SKM-1 (cell line): Measurements from ENCODE around the gene PLA2G4C.

Experiments
- DNase-seq: peaks from one replicate; lab custom pipeline; 2025; ENCODE audit not compliant: unreplicated experiment; lab: John Stamatoyannopoulos, UW

PLA2G4C gene

DNA sequence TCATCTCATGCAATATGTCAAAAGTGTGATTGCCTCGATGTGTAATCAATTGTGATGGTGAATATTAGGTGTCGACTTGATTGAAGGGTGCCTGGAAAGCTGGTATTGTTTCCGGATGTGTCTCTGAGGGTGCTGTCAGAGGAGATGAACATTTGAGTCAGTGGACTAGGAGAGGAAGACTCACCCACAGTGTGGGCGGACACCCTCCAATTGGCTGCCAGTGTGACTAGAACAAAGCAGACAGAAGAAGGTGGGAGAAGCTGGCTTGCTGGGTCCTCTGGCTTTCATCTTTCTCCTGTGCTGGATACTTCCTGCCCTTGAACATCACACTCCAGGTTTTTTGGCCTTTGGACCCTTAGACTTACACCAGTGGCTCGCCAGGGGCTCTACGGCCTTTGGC is 51.3 kb downstream of the PLA2G4C start:
- no peak for DNase-seq

DNA sequence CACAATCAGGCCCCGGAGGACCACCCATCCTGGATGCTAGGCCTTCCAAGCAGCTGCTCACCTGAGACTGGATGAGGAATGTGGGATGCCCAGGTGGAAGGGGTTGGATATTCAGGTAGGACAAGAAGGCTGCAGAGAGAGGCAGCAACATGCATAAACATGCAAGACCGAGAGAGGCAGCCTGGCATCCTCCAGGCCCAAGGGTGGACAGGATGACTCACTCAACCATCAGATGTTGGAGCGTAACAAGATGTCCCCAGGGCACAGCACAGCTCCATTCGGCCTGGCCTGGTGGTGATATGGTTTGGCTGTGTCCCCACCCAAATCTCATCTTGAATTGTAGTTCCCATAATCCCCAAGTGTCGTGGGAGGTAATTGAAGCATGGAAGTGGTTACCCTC is 56.8 kb downstream of the PLA2G4C start:
- no peak for DNase-seq

DNA sequence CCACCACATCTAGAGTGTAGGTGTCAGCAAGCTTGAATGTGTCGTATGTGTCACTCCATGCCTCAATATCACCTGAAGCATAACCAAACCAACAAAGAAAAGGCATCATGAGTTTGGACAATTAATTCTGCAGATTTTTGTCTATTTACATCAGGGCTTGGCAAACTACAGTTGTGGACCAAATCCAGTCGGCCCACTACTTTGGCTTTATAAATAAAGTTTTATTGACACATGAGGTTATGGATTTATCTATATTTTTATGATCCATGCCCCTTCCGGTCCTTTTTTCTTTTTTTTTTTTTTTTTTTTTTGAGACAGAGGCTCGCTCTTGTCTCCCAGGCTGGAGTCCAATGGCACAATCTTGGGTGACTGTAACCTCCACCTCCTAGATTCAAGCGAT is 57.5 kb downstream of the PLA2G4C start:
- DNase-seq, result no peak

DNA sequence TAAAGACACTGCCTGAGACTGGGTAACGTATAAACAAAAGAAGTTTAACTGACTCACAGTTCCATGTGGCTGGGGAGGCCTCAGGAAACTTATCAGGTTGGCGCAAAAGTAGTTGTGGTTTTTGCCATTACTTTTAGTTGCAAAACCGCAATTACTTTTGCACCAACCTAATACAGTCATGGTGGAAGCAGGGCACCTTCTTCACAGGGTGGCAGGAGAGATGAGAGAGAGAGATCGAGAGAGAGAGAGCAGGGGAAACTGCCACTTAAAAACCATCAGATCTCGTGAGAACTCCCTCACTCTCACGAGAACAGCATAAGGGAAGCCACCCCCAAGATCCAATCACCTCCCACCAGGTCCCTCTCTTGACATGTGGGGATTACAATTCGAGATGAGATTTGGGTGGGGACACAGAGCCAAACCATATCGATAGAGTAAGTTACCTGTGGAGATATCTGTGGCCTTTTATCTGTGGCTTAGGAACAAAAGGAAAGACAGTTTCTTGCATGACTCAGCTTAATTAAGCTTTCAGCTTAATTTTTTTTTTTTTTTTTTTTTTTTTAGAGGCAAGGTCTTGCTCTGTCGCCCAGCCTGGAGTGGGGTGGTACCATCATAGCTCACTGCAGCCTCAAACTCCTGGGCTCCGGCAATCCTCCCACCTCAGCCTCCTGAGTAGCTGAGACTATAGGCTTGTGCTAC is 59.1 kb downstream of the PLA2G4C start:
- no peak for DNase-seq

DNA sequence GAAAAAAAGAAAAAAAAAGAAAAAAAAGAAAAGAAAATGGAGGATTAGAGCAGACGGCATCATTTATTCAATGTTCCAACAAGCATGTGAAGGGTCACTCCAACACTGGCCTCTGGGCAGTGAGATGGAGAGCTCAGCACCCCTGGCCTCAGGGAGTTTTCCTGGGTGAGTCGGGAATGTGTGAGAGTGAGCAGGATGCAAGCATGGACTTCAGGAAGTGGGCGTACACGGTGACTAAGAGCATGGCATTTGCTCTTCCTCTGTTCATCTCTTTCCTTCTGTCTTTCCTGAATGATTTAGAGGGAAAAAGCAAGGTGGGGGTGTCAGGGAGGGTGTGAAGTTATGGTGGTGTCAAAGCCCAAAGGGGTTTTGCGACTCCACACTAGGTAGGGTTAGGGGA is 66.1 kb downstream of the PLA2G4C start:
- DNase-seq, result no peak

DNA sequence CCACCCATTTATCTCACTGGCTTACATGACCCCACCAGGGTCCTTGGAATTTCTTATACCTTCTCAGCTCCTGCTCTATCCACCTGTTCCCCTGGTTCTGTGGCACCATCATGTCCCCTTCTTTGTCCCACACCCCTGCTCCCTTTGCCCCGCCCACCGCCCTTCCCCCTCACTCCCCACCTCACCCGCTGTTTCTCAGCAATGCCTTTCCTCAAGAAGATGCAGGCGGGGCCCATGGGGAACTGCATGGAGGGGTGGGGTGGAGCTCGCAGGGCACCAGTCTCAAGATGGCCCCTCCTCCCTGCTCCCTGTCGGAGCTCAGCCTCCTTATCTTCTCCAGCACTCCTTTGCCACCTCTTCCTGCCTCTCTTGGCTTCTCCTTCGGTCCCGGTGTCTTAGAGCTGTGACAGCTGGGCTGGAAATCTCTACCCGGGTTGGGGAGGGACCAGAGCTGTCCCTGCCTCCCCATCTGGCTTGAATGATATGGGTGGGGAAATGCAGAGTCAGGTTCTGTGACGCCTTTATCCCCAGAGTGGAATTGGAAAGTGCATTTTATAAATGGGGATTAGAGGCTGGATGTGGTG is 66.8 kb downstream of the PLA2G4C start, which contains the start of gene CABP5:
TSS of gene CABP5 (minus strand) at position 405 of the 584 bp plus-strand sequence. CDS start at position 248, 157 bp downstream.
- DNase-seq, result no peak

DNA sequence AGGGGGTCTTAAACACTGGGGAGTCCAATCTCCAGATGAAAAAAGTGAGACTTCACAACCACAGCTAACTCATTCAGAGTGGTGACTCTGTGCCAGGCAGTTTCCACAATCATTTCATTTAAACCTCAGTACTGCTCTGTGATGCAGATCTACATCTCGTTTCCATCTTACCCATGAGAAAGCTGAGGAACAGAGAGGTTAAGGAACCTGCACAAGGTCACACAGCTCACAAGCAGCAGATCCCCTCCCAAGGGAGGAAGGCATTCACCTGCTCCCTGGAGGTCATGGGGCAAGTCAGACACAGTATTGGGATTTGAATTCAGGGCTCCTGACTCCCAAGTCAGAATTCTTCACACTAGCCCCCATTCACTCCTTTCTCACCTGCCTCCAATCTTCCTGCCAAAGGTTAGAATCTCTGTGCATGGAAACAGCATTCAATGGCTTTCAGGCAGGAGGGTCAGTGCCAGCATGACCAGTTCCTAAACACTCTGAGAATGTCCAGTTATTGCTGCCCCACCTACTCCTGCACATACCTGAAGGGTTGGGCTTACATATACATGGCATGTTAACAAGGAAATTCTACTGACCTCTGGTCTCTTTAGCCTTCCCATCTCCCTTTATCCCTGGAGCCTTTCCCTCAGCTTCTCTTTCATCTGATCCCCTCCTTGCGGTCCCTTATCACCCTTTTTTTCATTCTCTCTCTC is 68.6 kb downstream of the PLA2G4C start:
- no peak for DNase-seq

DNA sequence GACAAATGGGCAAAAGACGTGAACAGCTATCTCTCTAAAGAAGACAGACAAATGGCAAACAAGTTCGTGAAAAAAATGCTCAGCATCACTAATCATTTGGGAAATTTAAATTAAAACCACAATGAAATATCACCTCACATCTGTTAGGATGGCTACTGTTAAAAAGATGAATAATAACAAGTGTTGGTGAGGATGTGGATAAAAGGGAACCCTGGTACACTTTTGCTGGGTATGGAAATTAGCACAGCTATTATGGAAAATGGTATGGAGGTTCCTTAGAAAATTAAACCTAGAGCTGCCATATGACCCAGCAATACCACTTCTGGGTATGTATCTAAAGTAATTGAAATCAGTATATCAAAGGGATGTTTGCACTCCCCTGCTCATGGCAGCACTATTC is 73.9 kb downstream of the PLA2G4C start:
- DNase-seq, result no peak

DNA sequence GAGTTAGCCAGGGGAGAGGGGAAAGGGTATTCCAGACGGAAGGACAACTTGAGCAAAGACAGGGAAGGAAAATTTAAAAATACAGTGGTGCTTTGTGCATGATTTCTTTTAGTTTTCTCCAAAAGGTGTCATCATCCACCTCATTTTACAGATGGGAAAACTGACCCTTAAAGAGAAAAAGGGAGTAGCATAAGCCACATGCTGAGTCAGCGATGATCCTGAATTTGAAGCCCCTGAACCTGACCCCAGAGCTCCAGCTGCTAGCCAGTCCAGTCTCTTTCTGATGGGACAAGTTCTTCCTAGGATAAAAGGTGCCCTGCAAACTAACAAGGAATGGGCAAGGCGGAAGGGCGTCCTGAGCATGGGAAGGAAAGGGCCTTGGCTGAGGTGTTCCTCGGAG is 77.0 kb downstream of the PLA2G4C start:
- DNase-seq, result no peak

DNA sequence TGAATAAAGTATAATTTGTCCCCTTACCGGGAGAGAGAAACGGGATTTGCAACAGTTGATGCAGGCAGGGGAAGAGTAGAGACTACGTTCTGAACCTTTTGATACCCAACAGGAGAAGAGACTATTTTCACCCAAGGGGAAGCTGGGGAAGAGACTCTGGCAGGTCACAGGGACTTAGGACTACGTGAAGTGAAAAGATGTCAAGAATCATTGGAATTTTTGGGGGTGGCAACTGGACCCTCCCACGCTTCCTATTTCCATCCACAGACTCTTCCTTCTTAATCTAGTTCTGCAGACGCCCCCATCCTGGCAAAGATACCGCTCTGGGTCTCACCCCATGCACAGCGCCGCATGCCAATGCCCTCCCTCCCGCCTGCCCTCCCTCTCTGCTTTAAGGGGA is 80.5 kb downstream of the PLA2G4C start:
- no peak for DNase-seq

DNA sequence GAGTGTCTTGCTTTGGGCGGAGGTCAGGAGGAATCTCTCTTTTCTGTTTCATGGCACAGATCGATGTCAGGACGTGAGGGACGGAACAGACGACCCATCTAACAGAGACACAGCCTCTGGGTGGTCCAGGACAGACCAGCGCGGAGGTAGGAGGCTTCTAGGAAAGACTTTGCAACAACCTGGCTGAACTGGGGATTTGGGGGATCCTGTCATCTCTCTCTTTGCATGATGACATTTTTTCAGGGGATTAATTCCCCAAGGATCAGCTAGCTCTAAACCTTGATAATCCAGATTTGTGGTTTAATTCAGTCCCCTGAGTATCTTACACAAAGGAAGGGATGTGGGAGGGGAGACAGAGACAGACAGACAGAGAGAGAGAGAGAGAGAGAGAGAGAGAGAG is 81.2 kb downstream of the PLA2G4C start:
- no peak for DNase-seq

DNA sequence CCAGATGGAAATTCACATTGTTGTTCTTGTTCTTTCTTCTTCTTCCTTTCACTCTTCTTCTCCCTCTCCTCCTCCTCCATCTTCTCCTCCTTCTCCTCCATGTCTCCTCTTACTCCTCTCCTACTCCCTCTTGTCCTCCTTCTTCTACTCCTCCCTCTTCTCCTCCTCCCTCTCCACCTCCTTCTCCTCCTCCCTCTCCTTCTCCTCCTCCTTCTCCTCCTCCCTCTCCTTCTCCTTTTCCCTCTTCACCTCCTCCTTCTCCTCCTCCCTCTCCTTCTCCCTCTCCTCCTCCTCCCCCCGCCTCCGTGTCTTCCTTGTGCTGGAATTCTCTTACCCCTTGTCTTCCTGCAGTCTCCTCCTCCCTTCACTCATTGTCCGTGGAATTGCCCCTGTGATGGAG is 85.1 kb downstream of the PLA2G4C start:
- DNase-seq, result no peak

DNA sequence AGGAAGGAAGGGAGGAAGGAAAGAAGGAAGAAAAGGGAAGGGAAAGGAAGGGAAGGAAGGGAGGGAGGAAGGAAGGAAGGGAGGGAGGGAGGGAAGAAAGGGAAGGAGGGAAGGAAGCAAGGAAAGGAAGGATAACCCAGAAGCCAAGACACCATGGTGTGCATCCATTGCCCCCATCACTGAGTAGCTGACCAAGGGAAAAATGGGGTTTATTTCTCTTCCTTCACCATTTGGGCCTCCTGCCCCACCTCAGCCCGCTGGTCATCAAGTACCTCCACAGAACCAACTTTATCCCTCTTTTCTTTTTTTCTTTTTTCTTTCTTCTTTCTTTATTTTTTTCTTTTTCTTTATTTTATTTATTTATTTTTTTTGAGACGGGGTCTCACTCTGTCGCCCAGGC is 87.1 kb downstream of the PLA2G4C start:
- no peak for DNase-seq

DNA sequence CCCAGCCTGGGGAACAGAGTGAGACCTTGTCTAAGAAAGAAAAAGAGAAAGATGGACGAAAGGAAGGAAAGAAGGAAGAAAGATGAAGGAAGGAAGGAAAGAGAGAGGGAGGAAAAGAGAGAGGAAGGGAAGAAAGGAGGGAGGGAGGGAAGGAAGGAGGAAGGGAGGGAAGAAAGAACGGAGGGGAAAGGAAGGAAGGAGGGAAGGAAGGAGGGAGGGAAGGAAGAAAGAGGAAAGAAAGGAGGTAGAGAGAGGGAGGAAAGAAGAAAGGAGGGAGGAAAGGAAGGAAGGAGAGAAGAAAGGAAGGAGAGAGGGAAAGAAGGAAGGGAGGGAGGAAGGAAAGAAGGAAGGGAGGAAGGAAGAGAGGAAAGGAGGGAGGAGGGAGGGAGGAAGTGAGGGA is 87.6 kb downstream of the PLA2G4C start:
- no peak for DNase-seq

DNA sequence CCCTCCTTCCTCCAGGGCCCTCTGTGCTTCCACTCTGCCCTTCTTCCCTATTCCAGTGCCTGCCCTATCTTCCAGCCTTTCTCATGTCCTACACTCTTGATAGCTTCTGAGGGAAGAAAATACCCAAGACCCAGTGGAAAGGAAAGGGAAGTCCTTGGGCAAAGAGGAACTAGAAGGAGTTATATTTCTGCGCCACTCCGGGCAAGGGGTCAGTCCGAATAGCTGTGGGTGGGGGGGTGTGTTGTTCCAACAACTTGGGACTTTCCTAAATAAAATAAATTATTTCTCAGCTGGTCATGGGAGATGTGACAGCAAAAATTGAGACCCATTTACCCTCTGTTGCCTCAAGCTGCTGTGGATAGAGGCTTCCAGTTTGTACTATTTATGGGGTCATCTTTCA is 89.9 kb downstream of the PLA2G4C start:
- no peak for DNase-seq

DNA sequence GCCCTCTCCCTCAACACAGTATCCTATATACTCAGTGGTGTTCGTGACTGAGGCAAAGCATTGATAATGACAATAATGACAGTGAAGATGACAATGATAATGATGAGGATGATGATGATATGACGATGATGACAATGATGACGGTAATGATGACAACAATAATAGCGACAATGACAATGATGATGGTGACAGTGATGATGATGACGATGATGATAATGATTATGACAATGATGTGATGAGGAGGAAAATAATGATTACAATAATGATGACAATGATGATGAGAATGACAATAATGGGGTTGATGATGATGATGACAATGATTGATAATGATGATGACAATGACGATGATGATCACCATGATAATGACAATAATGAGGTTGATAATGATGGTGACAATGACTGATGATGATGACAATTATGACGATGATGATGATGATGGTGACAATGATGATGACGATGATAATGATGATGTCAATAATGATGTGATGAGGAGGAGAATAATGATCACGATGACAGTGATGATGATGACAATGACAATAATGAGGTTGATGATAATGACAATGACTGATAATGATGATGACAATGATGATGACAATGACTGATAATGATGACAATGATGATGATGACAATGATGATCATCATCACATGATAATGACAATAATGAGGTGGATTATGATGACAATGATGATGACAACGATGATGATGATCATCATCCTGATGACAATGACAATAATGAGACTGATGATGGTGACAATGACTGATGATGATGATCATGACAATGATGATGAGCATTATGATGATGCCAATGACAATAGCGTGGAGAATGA is 99.5 kb downstream of the PLA2G4C start:
- no peak for DNase-seq

DNA sequence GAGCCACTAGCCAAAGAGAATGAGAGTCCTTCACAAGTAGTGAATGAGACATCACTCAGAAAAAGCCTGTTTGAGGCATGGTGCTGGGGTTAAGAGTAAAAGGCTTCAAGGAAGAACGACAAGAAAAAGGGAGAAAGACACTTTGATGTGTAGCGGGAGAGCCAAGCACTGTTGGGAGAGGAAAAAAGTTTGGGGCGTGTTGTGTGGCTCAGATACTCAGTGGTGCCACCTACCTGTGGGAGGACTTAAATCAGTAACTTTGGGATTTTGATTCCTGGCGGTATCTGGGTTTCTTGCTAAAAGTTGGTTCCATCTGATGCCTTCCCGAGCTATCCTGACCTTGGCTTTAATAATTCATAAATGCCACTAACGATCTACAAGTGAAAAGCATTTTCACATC is 103.9 kb downstream of the PLA2G4C start:
- no peak for DNase-seq

DNA sequence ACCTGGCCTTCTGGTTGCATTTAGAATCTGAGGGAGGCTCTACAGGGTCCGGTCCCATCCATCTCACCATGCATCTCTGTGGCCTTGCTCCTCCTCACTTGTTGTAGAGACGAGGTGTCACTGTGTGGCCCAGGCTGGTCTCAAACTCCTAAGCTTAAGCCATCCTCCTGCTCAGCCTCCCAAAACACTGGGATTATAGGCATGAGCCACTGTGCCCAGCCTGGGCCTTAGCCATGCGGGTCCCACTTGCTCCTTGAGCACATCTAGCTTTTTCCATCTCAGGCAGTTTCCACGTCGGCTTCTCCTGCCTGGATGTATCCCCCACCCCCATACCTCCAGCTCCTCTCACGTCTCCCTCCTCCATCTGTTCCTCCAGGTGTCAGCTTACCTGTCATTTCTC is 106.4 kb downstream of the PLA2G4C start:
- DNase-seq, result no peak

DNA sequence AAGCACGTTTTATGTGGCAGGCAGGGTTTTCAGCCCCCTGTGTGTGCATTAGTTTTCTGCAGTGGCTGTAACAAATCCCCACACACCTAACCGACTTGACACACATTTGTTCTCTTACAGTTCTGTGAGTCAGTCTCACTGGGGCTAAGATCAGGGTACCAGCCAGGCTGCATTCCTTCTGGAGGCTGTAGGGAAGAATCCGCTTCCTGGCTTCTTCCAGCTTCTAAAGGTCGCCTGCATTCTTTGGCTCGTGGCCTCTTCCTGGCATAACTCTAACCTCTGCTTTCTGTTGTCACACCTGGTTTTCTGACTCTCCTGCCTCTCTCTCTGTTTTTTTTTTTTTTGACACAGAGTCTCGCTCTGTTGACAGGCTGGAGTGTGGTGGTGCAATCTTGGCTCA is 109.8 kb downstream of the PLA2G4C start:
- DNase-seq, result no peak

DNA sequence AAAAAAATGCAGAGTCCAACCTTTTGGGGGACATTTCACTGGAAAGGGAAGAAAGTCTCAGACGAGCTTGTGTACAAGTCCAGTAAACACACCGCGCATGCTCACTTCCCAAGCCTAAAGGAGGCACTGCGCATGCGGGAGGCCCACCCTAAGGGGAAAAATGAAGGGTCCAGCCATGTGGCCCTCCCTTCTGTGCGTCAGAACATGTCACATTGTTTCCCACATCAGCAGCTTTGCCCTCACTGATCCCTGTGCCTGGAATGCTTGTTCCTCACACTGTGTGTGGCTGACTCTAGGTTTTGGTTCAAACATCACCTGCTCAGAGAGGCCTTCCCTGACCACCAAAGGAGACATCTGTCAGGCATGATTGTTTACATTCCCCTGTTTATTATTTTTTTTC is 111.8 kb downstream of the PLA2G4C start:
- DNase-seq, result no peak
